NOMO-1 (cell line): ENCODE data around the gene POLR3GL.
"Not testable (repeated sequence)": the region's sequence is repeated elsewhere in the genome, so short reads cannot be mapped to it uniquely, and the experiment has no call there.

ENCODE experiments used
- DNase-seq, 2 experiments: peaks; one replicate each; lab custom pipeline; 2025; ENCODE audit not compliant: unreplicated experiment in 2 of 2; lab: John Stamatoyannopoulos, UW

Gene POLR3GL

DNA sequence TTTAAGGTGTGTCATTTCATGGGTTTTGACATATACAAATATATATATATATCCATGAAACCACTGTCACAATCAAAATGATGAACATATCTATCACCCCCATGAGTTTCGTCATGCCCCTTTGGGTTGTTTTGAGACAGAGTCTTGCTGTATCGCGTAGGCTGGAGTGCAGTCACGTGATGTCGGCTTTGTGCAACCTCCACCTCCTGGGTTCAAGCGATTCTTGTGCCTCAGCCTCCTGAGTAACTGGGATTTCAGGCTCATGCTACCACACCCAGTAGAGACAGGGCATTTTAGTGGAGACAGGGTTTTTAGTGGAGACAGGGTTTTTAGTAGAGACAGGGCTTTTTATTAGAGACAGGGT lies 49.1 kb downstream of the POLR3GL start:
- no peak for DNase-seq

DNA sequence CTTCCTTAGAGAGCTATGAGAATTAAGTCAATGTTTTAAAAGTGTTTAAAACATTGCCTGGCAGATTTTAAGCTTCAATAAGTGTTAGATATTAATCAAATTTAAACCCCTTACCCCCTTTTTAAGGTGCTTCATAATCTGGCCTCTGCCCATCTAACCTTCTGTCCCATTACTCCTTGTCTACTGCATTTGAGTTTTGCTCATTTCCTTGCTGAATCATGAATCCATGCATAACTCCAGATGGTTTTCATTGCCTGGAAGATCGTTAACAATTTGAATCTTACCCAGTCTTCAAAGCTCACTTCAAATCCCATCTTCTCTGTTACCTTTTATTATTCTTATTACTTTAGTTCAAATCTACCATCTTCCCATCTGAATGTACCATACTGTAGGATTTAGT lies 52.4 kb downstream of the POLR3GL start:
- DNase-seq: no peak

DNA sequence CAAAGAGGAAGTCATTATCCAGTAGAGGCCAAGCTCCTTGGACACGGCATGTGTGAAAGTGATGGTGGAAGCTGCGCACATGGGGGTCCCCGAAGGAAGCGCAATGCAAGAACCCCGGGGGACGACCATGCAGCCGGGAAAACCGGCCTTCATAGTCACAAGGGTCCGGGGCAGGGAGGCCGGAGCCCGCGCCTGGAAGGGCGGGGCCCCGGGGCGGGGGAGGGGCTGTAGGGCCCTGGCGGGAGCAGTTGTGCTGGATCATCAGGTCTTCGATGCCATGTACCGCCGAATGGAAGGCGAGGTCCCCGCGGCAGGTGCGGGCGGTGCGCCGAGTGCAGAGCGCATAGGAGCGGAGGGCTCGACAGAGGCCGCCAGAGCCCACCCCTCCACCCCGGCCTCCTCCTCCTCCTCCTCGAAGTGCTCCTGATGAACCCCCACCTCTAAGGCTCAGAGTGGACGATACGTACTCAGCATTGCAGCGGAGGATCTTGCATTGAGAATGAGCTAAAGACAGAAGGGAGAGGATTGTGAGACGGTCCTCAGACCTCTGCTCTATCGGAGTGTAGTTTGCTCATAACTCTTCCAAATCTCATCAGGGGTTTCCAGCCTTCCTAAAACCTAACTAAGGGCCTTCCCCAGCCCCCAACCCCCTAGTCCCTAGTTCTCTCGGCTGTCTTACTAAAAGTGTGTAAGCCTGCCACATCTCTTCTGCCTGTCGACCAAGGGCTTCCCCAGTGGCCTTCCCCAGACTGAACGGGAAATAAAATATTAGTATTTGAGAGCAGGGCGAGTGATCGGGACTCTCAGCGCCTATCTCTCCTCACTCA lies 55.0 kb downstream of the POLR3GL start:
- no peak for DNase-seq

- DNase-seq: peak; percentile 71 to 77
These were observed 55.9 kb downstream of the POLR3GL start for GRCh38 chr1:146020058-146021049.

DNA sequence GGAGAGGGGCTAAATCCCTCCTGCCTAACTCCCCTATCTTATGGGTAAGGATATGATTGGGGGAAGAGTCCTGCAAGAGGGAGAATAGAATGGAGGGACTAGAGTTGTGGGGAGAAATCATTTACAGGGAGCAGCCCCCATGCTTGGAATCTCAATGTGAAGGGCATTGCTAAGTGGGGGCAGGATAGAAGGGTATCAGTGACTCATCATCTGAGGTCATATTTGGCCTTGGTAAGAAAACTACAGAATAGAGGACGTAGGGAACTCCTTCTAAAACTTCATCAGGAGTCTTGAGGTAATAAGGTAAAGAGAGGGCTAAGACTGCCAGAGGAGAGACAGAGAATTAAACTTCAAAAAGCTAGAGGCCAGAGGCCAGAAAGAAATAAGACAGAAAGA lies 56.6 kb downstream of the POLR3GL start:
- no peak for DNase-seq

DNA sequence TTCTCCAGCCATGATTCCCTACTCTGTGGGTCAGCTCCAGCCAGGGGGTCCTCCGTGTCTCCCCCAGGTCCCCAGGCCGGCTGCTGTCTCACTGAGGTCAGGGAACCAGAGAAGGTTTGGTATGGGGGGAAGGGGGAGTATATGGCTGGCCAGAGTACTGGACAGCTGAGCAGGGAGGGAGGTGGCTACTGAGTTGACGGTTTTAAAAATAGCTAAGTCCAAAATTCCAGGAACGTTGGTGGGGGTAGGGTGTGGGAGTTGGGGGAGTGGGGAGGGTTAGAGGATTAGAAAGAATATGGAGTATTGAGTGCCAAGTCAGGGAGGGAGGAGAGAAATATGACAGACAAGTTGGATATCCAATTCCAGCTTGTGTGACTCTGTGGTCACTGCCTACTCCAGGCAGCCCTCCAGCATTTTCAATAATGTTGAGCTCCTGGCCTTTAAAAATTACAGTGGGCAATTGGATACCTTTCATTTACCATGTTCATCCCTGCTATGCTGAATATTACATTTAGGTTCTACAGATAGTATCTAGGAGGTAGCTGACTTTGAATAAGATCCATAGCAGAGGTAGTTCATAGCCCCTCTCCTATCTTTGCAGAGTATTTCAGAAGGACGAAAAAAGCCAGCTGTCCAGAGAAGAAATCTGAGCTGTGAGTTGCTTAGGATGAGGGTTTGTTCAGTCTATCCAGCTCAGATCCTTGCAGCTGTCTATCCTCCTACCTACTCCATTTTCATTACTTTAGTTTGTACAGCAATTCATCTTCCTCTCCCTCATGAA lies 57.3 kb downstream of the POLR3GL start, which contains the start of gene HJV:
Gene HJV, minus strand, starts transcription at position 114 of the 781 bp plus-strand sequence. CDS start 1,504 bp downstream, outside the sequence.
- no peak for DNase-seq

DNA sequence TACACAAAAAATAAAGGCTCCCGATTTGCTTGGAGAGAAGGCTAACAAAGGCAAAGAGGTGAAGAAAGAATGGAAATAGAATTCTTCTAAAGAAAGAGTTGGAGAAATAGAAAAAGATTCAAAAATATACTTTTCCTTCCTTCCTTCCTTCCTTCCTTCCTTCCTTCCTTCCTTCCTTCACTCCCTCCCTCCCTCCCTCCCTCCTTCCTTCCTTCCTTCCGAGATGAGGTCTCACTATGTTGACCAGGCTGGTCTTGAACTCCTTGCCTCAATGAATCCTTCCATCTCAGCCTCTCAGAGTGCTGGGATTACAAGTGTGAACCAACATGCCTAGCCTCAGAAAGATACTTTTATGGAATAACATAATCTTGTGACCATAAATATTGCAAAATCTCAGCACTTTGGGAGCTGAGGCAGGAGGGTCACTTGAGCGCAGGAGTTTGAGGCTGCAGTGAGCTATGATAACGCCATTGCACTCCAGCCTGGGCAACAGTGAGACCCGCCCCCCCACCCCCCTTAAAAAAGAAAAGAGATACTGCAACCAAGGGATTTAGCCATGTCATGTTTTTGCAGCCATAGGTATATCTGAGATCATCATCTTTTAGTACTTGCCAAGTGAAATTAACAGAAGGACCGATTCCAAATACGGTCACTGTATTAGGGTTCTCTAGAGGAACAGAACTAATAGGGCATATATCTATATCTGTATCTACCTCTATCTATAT lies 58.1 kb downstream of the POLR3GL start:
- DNase-seq: no peak

DNA sequence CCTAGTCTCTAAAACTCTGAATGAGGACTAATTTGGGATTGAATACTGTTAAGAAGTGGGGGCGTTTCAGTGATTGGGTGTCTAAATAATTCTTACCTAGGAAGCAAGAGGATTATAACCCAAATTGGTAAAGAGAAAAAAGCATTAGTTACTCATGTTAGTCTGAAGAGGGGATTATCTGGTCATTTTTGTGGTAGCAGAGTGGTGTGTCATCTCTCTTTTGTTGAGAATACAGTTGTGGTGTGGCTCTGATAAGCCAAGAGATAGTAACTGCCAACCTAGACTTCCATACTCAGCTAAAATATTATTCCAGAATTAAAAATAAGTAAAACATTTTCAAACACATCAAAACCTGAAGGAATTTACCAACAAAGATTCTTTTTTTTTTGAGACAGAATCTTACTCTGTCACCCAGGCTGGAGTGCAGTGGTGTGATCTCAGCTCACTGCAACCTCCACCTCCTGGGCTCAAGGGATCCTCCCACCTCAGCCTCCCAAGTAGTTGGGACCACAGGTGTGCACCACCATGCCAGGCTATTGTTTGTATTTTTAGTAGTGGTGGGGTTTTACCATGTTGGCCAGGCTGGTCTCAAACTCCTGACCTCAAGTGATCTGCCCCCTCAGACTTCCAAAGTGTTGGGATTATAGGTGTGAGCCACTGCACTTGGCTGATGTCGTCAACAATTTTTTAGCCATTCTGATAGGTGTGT lies 61.5 kb downstream of the POLR3GL start:
- not testable (repeated sequence) for DNase-seq

GRCh38 chr1:146026650-146027049 lies 62.2 kb downstream of the POLR3GL start:
- DNase-seq: not testable (repeated sequence)
